A673 (cell line): ENCODE data around the gene KLHDC2.
"Not testable (repeated sequence)": the region's sequence is repeated elsewhere in the genome, so short reads cannot be mapped to it uniquely, and the experiment has no call there.

Experiments
- CTCF ChIP-seq: fragments of 300-800, 200-600 bp; sonication (generic); conservative IDR thresholded peaks from 2 replicates; pipeline ENCODE4 v1.5.1; 2017; ENCODE audit warnings: low read depth, mild to moderate bottlenecking, antibody characterized with exemption, low read length, moderate library complexity, mixed read lengths
- EZH2 ChIP-seq: fragments of 200-600 bp; sonication (generic); IDR thresholded peaks from 2 replicates; pipeline ENCODE4 v1.6.1; 2017; ENCODE audit warnings: borderline replicate concordance, low read depth, mild to moderate bottlenecking, mixed read lengths, antibody characterized with exemption, low read length; ENCODE audit not compliant: poor library complexity, severe bottlenecking

- TF ChIP-seq CTCF, EZH2: not testable (repeated sequence)
These were observed 3.7 kb downstream of the KLHDC2 start for GRCh38 chr14:49771691-49772090.
